ENCODE measurements around the gene QRFPR. TPM values are rescaled to one million over a fixed set of nuclear protein-coding genes. Genes with fewer than 3 reads are reported as not detected.

Gene QRFPR
- total RNA-seq, 3 donors from 2014 or later: 0.66 to 1.3 TPM; not detected in 1

- intact Hi-C loops (cut with DNase I; ENCODE audit: low total_unique reads): no loop called here
- no peaks in the 10 kb centered on the region for H3K4me1 ChIP-seq
- TF ChIP-seq POLR2AphosphoS5 (IDR thresholded peaks at IDR 0.05): no peak
- no peak for TF ChIP-seq CTCF (IDR thresholded peaks at IDR 0.05)
- no peak for TF ChIP-seq POLR2A (IDR thresholded peaks at IDR 0.05)
- no peaks in the 10 kb centered on the region for H3K9me3 ChIP-seq
- no peak overlapping the region for H3K27ac ChIP-seq
- no peaks in the 10 kb centered on the region for H3K36me3 ChIP-seq
- H3K27me3 ChIP-seq: peaks cover 0 to 6% of the 10 kb centered on the region in 2 donors
- no peak overlapping the region for H3K4me3 ChIP-seq
- DNase-seq (ENCODE audit: low spot score in 2 of 2): no peak
Measured at GRCh38 chr4:121278811-121279368, 101.9 kb downstream of the QRFPR start.

Other genes starting within 250 kb of the QRFPR start
- under 1 TPM in 1 of 3 donors, not detected in 2; 0.73 TPM for gene TNIP3, start 216.7 kb downstream of the QRFPR start, total RNA-seq

Data from breast epithelium (tissue), 4 donors.